ENCODE measurements around the gene RPL14. TPM values are rescaled to one million over a fixed set of nuclear protein-coding genes. Genes with fewer than 3 reads are reported as not detected.
A peak's percentile ranks its signal among the peaks of the same experiment; 100 is the strongest.
"Not testable (repeated sequence)": the region's sequence is repeated elsewhere in the genome, so short reads cannot be mapped to it uniquely, and the experiment has no call there.

RPL14 gene
- total RNA-seq, 1 donor from 2014 or later = 992 TPM

- no peak for DNase-seq
- intact Hi-C loops (cut with DNase I) = loop anchor here (10.0 kb wide), 1 partner anchor 68 kb away; the partner anchor contains the start of gene ZNF621
- ATAC-seq (ENCODE audit: poor library complexity) = no peak
These were observed 730 bp upstream of the RPL14 start for GRCh38 chr3:40456279-40456939.

- DNase-seq = no peak
- intact Hi-C loops (cut with DNase I) = loop anchor here (10.0 kb wide), 1 partner anchor 66 kb away; the partner anchor contains the start of gene ZNF621
- no peak for ATAC-seq (ENCODE audit: poor library complexity)
These were observed 1.3 kb downstream of the RPL14 start for GRCh38 chr3:40458473-40458872.

- DNase-seq; ATAC-seq (ENCODE audit: poor library complexity); intact Hi-C loops (cut with DNase I): not testable (repeated sequence)
These were observed 3.3 kb downstream of the RPL14 start for GRCh38 chr3:40460481-40460880.

GRCh38 chr3:40461161-40461560 is 4.0 kb downstream of the RPL14 start:
- intact Hi-C loops (cut with DNase I) = no loop called here
- no peak for DNase-seq
- ATAC-seq (ENCODE audit: poor library complexity) = no peak

- ATAC-seq (ENCODE audit: poor library complexity); DNase-seq; intact Hi-C loops (cut with DNase I): not testable (repeated sequence)
These were observed 5.7 kb downstream of the RPL14 start for GRCh38 chr3:40462838-40463237.

GRCh38 chr3:40463579-40463978 is 6.4 kb downstream of the RPL14 start:
- ATAC-seq (ENCODE audit: poor library complexity) = no peak
- intact Hi-C loops (cut with DNase I) = no loop called here
- no peak for DNase-seq

GRCh38 chr3:40464339-40465110 is 7.4 kb downstream of the RPL14 start:
- DNase-seq (no peak), ATAC-seq (ENCODE audit: poor library complexity) (no peak)
- intact Hi-C loops (cut with DNase I) = no loop called here

GRCh38 chr3:40465111-40465407 is 7.9 kb downstream of the RPL14 start:
- intact Hi-C loops (cut with DNase I) = no loop called here
- DNase-seq = no peak

GRCh38 chr3:40465456-40465855 is 8.3 kb downstream of the RPL14 start:
- intact Hi-C loops (cut with DNase I) = no loop called here
- ATAC-seq (ENCODE audit: poor library complexity) (no peak), DNase-seq (no peak)

More at GRCh38 chr3:40465111-40465407, 7.9 kb downstream of the RPL14 start:
- no peak for ATAC-seq (ENCODE audit: poor library complexity)

GRCh38 chr3:40468018-40468417 is 10.9 kb downstream of the RPL14 start:
- DNase-seq = no peak
- intact Hi-C loops (cut with DNase I) = no loop called here

GRCh38 chr3:40470701-40471100 is 13.6 kb downstream of the RPL14 start:
- intact Hi-C loops (cut with DNase I) = no loop called here
- ATAC-seq (ENCODE audit: poor library complexity) (no peak), DNase-seq (no peak)

More at GRCh38 chr3:40468018-40468417, 10.9 kb downstream of the RPL14 start:
- ATAC-seq (ENCODE audit: poor library complexity) = no peak

- peak; percentile 87 for DNase-seq
- intact Hi-C loops (cut with DNase I) = no loop called here
- ATAC-seq (ENCODE audit: poor library complexity) = peak; percentile 97
These were observed 19.6 kb downstream of the RPL14 start, which contains the start of gene ZNF619 for GRCh38 chr3:40476478-40477470. ZNF619 (plus strand) TSS chr3:40477122; CDS start chr3:40477980, 858 bp downstream.

- DNase-seq = no peak
- peak; percentile 38 for ATAC-seq (ENCODE audit: poor library complexity)
- intact Hi-C loops (cut with DNase I) = no loop called here
These were observed 20.5 kb downstream of the RPL14 start for GRCh38 chr3:40477666-40478065.

GRCh38 chr3:40487172-40487571 is 30.0 kb downstream of the RPL14 start:
- ATAC-seq (ENCODE audit: poor library complexity) (no peak), DNase-seq (no peak)
- intact Hi-C loops (cut with DNase I) = no loop called here

GRCh38 chr3:40490916-40491315 is 33.8 kb downstream of the RPL14 start:
- intact Hi-C loops (cut with DNase I) = no loop called here
- no peak for DNase-seq
- ATAC-seq (ENCODE audit: poor library complexity) = no peak

GRCh38 chr3:40494698-40495097 is 37.6 kb downstream of the RPL14 start:
- no peak for DNase-seq
- ATAC-seq (ENCODE audit: poor library complexity) = no peak
- intact Hi-C loops (cut with DNase I) = no loop called here

- DNase-seq (no peak), ATAC-seq (ENCODE audit: poor library complexity) (no peak)
- intact Hi-C loops (cut with DNase I) = no loop called here
These were observed 40.1 kb downstream of the RPL14 start for GRCh38 chr3:40497288-40497687.

- intact Hi-C loops (cut with DNase I) = no loop called here
- ATAC-seq (ENCODE audit: poor library complexity) (no peak), DNase-seq (no peak)
These were observed 42.8 kb downstream of the RPL14 start for GRCh38 chr3:40499952-40500351.

GRCh38 chr3:40502034-40502433 is 44.9 kb downstream of the RPL14 start:
- intact Hi-C loops (cut with DNase I) = no loop called here
- DNase-seq = no peak

More at GRCh38 chr3:40502034-40502433, 44.9 kb downstream of the RPL14 start:
- no peak for ATAC-seq (ENCODE audit: poor library complexity)

Data from Right ventricle myocardium superior (tissue), 1 donor.